GOT3 (cell line): ENCODE data around the gene INPP5J.
"Not testable (repeated sequence)": the region's sequence is repeated elsewhere in the genome, so short reads cannot be mapped to it uniquely, and the experiment has no call there.

Source experiments
- DNase-seq: peaks from one replicate; lab custom pipeline; 2025; ENCODE audit warnings: mixed read lengths; lab: John Stamatoyannopoulos, UW

The INPP5J gene, protein sequence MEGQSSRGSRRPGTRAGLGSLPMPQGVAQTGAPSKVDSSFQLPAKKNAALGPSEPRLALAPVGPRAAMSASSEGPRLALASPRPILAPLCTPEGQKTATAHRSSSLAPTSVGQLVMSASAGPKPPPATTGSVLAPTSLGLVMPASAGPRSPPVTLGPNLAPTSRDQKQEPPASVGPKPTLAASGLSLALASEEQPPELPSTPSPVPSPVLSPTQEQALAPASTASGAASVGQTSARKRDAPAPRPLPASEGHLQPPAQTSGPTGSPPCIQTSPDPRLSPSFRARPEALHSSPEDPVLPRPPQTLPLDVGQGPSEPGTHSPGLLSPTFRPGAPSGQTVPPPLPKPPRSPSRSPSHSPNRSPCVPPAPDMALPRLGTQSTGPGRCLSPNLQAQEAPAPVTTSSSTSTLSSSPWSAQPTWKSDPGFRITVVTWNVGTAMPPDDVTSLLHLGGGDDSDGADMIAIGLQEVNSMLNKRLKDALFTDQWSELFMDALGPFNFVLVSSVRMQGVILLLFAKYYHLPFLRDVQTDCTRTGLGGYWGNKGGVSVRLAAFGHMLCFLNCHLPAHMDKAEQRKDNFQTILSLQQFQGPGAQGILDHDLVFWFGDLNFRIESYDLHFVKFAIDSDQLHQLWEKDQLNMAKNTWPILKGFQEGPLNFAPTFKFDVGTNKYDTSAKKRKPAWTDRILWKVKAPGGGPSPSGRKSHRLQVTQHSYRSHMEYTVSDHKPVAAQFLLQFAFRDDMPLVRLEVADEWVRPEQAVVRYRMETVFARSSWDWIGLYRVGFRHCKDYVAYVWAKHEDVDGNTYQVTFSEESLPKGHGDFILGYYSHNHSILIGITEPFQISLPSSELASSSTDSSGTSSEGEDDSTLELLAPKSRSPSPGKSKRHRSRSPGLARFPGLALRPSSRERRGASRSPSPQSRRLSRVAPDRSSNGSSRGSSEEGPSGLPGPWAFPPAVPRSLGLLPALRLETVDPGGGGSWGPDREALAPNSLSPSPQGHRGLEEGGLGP

GRCh38 chr22:31122532-31123291 lies at the start of gene INPP5J:
TSS of gene INPP5J (plus strand) at chr22:31122966. CDS start at chr22:31123015, 49 bp downstream.
- DNase-seq = no peak

DNA sequence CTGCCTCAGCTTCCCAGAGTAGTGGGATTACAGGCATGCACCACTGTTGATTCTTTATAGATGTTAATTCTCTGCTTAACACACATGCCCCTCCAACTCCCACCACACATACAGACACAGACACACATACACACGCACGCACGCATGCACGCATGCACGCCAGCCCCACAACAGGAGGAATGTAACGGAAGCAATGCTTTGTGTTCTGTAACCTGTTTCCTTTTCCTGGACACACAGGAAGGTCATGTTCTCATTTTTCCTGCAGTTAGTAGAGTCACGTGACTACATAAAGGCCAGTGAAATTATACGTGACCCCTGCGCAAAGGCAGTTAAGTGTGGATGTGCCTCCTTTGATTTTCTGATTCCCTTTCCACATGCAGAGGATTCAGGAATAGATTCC lies 49.6 kb upstream of the INPP5J start:
- DNase-seq = not testable (repeated sequence)

GRCh38 chr22:31073545-31074145 lies 49.1 kb upstream of the INPP5J start:
- DNase-seq = not testable (repeated sequence)

- no peak for DNase-seq
Observed at GRCh38 chr22:31075961-31076360, 46.8 kb upstream of the INPP5J start.

DNA sequence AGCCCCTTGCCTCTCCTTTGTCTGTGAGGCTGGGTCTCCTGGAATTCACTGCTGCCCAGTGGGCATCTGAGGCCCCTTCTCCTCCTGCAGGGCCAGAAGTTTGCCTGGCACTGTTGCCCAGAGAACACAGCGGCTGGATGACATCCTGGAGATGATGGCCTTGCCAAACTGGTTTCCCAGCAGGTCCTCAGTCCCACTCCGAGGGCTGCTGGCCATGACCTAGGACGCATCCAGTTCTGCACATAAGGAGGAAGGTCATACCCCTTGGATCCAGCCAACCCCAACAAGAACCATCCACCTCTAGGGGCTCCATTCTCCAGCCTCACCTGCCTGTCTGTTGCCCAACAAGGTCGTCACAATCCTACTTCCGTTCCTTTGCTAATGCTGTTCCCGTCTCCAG lies 45.1 kb upstream of the INPP5J start:
- DNase-seq = no peak

GRCh38 chr22:31078389-31078788 lies 44.4 kb upstream of the INPP5J start:
- DNase-seq = not testable (repeated sequence)

- no peak for DNase-seq
Observed at GRCh38 chr22:31079095-31079642, 43.6 kb upstream of the INPP5J start.

DNA sequence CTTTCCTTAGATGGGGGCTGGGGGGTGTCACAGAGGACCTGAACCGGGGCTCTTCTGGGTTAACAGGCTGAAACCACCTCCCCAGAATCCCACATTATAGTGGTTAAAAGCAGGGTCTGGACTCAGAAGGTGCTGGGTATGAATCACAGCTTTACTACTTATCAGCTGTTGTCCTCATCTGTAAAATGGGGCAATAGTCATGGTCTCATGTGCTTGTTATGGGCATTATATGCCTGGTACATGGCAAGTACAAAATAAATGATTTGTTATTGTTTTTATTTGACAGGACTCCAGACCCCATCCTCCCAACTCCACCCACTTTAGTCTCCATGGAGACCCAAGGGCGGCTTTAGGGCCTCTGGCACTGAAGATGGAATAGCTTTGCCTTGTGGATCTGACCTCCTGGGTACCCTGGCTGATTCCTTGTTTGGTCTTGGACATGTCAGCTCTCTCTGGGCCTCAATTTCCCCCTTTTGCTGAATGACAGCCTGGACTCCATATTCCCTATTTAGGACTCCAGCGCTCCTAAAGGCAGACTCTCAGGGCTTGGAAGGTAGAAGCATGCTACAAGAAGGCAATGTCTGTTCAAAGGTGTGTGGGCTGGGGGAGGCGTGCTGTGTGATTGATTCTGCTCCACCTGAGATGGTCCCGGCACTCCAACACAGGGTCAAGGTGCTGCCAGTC lies 42.5 kb upstream of the INPP5J start:
- DNase-seq = no peak

GRCh38 chr22:31080848-31081649 lies 41.7 kb upstream of the INPP5J start, which contains the start of gene SMTN:
TSS of gene SMTN (plus strand) at chr22:31081318. CDS start at chr22:31083259, 1,941 bp downstream.
- peak; percentile 68 for DNase-seq

DNA sequence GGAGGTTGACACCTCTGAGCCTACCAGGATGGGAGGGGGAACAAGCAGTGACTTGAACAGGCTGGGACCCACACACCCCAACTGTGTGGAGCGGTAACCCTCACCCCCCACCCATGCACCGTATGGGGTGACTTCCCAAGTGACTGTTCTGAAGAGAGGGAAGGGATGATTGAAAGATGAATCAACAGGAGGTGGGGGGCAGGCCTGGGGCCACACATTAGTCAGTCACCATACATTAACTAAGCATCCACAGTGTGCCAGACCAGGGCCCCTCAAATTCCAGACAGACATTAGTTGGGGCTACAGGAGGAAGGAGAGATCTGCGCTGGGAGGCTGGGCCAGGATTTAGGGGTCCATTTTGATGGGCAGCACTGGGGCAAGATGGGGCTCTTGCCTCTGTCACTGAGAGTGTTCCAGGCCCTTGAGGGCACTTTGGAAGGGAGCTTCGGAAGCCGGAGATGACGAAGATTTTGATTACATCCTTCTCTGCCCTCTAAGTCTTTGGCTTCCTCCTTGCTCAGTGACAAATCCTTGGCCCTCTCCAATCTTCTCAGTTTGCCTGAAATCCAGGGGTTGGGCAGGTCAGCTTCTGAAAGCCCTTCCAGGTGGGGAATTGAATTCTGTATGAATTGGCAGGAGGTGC lies 40.7 kb upstream of the INPP5J start:
- no peak for DNase-seq

DNA sequence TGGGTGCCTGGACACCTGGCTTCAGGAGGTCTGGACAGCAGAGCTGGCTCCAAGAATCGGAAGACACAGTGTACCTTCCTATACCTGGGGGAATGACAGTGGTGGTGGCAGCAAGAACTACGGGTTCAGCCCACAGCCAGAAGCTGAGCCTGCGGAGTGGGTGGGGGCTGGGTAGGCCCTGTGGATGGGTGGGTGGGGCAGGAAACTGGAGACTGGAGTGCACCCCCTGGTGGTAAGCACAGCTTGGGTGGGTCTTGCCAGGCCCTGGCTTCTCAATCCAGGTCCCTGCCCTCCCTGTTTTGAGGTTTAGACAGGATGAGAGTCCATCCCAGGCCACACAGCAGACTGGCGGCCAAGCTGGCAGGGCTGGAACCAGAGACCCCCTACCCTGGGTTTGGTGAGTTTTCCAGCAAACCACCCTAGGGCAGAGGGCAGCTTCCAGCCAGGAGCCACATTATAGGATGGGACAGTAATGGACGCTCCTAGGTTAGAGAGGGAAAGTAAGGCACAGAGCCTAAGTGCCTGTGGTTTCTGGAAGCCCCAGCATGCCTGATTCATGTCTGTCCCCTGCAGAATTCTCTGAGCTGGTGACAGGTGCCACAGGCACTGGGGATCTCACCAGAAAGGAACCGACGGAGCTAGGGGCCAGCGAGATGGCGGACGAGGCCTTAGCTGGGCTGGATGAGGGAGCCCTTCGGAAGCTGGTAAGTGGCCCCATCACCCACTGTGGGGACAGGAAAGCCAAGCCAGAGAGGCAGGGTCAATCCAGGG lies 40.0 kb upstream of the INPP5J start:
- no peak for DNase-seq

DNA sequence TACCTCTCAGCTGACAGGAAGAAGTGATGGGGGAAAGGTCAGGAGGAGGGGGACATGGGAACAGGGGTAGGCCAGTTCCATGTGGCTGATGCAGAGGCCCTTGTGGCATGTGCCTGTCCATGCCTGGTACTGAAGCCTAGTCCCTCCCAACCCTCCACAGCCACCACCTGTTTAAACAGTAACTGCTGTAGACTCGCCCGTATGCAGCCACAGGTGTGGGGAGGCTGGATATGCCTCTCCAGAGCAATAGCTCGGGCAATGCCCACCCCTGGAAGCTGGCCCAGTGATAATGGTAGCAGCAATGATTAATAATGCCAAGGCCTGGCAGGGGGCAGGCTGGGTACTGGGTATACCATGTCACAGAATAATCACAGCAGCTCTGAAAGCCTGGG lies 39.4 kb upstream of the INPP5J start:
- no peak for DNase-seq

- DNase-seq = no peak
Observed at GRCh38 chr22:31083923-31084810, 38.6 kb upstream of the INPP5J start.

DNA sequence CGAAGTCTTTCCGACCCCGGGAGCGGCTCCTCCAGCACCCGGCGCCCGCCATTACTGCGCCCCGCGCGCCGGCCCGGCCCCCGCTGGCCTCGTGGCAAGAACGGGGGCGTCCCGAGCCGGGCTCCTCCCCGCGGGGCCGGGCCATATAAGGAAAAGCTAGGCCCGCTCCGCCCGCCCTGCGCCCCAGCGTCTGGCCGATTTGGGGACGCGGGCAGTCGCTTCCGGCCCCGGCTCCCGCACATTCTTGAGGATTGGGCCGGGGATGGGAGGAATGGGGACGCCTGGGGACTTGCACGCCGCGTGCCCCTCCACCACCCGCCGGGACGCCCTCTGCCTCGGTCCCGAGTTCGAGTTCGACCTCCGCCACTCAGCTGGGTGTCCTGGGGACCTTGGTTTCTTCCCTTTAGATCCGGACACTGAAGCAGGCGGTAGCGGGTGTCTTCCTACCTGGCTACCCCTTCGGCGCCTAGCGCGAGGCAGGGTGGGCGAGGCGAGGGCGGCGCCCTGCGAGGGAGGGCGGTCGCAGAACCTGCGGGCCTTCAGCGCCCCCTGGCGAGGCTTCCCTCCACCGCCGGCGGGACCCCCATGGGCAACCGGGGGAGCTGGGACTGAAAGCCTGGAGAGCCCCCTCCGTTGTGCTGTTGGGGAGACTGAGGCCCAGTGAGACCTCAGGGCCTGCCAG lies 37.8 kb upstream of the INPP5J start:
- DNase-seq = peak; percentile 26

DNA sequence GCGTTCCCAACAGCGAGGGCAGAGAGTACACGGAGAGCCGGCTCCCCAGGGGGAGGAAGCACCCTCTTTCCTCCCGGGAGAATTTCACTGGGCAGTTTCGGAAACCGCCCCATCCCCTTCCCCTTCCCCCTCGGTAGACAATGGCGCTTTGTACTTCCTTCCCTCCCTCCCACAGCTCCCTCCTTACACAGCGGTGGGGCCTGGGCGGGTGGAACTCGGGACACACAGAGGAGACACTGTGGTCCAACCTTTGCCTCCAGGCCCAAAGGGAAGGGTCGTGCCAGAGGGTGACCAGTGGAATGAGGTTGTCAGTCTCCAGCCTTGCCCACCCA lies 37.3 kb upstream of the INPP5J start:
- DNase-seq = no peak

DNA sequence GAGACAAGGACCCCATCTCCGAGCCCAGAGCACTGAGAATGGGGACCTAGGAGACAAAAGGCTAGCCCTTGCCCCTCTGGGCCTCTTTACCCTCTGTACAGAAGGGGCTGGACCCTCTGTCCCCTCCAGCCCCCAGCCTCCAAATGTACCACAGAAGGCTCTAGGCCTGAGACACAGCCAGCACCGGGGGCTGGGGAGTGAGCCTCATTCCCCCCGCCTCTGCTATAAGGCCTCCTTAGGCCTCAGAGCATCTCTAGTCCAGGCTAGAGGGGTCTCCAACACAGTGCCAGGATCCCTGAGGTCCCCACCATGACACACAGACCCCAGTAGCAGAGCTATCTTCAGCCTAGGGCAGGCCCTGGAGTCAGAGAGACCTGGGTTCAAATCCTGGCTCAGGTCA lies 36.8 kb upstream of the INPP5J start:
- DNase-seq = no peak
